GF-D8 (cell line): ENCODE results near the gene TLCD1.

Experiments
- DNase-seq: peaks from one replicate; lab custom pipeline; 2025; lab: John Stamatoyannopoulos, UW

The TLCD1 gene

DNA sequence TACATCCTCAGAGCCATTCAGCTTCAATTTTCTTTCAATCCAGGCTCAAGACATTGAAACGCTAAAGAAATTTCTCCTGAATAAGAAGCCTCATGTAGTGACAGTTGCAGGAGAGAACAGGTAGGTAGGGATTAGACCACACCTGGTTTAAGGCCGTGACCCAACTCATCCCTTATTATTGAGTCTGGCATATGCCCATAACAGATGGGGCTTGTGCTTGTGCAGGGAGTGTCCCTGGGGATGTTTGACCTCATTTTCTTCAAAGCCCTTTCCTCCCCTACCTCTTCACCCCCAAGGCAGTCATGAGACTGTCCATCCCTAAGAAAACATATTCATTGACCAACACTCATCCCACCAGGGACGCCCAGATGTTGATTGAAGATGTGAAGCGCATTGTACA, 39.7 kb downstream of the TLCD1 start:
- no peak for DNase-seq

DNA sequence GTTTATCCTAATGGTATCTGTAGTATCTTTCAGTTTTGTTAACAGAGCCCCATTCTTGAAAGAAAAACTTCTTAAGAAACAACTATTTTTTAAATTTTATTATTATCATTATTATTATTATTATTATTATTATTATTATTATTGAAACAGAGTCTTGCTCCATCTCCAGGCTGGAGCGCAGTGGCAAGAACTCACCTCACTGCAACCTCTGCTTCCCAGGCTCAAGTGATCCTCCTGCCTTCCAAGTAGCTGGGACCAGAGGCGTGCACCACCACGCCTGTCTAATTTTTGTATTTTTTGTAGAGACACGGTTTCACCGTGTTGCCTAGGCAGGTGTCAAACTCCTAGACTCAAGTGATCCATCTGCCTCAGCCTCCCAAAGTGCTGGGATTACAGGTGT, 40.7 kb downstream of the TLCD1 start:
- DNase-seq, result no peak

DNA sequence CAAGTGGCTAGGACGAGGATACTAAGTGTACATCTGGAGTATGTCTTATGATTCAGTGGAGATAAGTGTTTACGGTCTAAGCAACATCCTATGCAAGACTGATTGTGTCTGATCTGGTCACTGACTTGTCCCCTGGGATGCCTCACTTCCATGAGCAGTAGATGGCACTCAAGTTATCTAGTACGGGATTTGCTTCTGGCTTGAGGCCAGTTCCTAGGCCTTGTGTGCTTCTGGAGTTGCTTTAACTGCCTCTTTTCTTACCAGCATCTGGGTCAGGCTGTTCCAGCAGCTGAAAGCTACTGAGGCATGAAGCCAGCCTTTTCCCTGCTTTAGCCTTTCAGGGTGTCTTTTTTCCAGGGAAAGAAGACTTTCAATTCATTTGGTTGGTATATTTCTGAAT, 41.1 kb downstream of the TLCD1 start:
- no peak for DNase-seq

DNA sequence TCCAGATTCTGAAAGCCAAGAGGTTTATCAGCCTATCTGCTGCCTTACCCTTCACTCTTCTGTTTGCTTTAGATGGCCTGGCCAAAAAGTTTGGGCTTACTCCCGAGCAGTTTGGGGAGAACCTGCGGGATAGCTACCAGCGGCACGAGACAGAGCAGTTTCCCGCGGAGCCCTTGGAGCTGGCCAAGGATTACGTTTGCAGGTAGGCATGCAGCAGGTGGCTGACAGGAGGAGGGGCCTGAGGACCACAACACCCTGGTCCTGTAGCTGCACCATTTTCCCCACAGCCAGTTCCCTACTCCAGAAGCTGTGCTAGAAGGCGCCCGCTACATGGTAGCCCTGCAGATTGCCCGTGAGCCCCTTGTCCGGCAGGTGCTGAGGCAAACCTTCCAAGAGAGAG, 43.4 kb downstream of the TLCD1 start:
- no peak for DNase-seq

DNA sequence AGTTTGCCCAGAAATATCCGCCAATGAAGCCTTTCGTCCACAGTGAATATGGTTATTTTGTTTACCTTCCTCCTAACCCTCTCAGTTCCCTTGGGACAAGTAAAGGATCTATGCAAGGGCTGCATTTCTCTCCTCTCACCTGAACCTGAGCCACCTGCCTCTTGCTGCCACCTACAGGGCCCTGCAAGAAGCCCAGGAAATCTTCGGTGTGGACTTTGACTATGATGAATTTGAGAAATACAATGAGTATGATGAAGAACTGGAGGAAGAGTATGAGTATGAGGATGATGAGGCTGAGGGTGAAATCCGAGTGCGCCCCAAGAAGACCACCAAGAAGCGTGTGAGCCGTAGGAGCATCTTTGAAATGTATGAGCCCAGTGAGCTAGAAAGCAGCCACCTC, 50.1 kb downstream of the TLCD1 start:
- no peak for DNase-seq

DNA sequence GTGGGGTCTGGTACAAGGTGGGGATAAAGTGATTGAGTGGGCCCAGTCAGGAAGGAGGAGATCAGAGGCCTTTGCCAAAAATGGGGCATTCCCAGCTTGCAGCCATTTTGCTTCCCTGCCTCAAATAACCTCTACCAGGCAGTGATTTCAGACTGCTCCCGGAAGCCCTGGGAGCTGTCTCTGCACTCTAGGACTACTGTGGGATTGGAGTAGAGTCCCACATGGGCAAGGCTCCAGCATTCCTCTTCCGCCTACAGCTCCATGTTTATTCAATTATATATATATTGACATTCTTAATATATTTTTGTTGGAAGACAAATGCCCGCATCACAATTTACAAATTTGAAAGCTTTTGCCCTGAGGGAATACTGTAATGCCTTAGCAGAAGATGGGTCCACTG, 50.5 kb downstream of the TLCD1 start:
- no peak for DNase-seq
